ENCODE results near the gene IL17F. TPM values are rescaled to one million over a fixed set of nuclear protein-coding genes. Genes with fewer than 3 reads are reported as not detected.

IL17F gene
- total and polyA plus RNA-seq, 2 of the 8 experiments (the other 6 are each of a cell fraction or from before 2014, with no cell fraction given): 0.08 TPM; not detected in 1

DNA sequence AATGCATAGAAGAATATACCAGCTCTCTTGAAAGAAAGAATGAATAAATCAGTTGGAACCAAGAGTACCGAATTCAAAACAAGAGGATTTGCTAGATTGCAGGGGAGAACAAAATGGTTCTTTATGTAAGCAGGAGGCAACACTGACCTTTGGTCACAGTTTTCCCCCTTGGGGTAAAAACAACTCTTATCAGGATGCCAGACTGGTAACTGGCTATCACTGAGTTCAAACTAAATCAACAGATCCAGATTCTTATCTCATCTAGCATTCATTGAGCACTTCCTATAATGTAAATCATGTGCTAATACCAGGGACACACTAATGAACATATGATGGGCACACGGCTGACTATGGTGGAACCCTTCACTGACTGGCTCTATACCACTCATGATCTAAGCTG is 4.8 kb upstream of the IL17F start:
- TF ChIP-seq GTF2F1 (IDR thresholded peaks at IDR 0.05; ENCODE audit: borderline replicate concordance, low read depth, low read length) (no peak), CBX8 (IDR thresholded peaks at IDR 0.05; ENCODE audit: borderline replicate concordance, low read depth, low read length) (no peak), BACH1 (IDR thresholded peaks at IDR 0.05; ENCODE audit: low read length) (no peak), SUZ12 (IDR thresholded peaks at IDR 0.05; ENCODE audit: low read length) (no peak)
- POLR2A ChIA-PET (ENCODE audit: partially characterized antibody): interaction anchor here (1.2 kb wide), 1 partner anchor 20 kb away, joined by 3 read pairs; no protein-coding TSS in a partner anchor
- H2BK120ac ChIP-seq (replicated peaks; ENCODE audit: low read depth, low read length): no peak overlapping the region

More for the DNA sequence above, 4.8 kb upstream of the IL17F start:
- Histone ChIP-seq H4K20me1 (replicated peaks in 1 of 2; ENCODE audit: control insufficient read depth in 1 of 2, insufficient read depth in 2 of 2, low read length in 2 of 2) (no peaks in the 10 kb centered on the region), H2BK5ac (ENCODE audit: low read depth, low read length) (no peak overlapping the region), H3K23ac (ENCODE audit: insufficient read length) (no peak overlapping the region), H3K27ac (ENCODE audit: low read depth, low read length) (no peak overlapping the region), H3K9me3 (ENCODE audit: insufficient read depth in 2 of 2, low read depth in 1 of 2, low read length in 1 of 2) (no peaks in the 10 kb centered on the region), H3K4me1 (replicated peaks in 1 of 4; ENCODE audit: control insufficient read depth in 3 of 4, insufficient read depth in 4 of 4, low read length in 3 of 4) (no peaks in the 10 kb centered on the region), H3K4ac (replicated peaks; ENCODE audit: insufficient read length, low read depth, low read length) (no peak overlapping the region), H4K5ac (ENCODE audit: insufficient read length, low read depth, low read length) (no peak overlapping the region), H2AK5ac (ENCODE audit: low read depth, low read length) (no peak overlapping the region), H3K4me2 (ENCODE audit: insufficient read depth in 1 of 2, low read depth in 2 of 2, low read length in 2 of 2) (no peak overlapping the region), H2BK20ac (ENCODE audit: low read length) (no peak overlapping the region), H3K18ac (ENCODE audit: extremely low read depth, low read length) (no peak overlapping the region), H2BK15ac (ENCODE audit: low read length) (no peak overlapping the region), H4K8ac (ENCODE audit: extremely low read depth, insufficient read depth, low read length) (no peak overlapping the region), H3K27me3 (replicated peaks in 1 of 4; ENCODE audit: control insufficient read depth in 3 of 4, extremely low read depth in 1 of 4, insufficient read depth in 3 of 4, low read length in 3 of 4) (no peaks in the 10 kb centered on the region), H3K79me2 (ENCODE audit: control insufficient read depth in 1 of 2, insufficient read depth in 2 of 2, low read length in 2 of 2) (no peaks in the 10 kb centered on the region), H3K79me1 (ENCODE audit: low read depth, low read length) (no peaks in the 10 kb centered on the region), H4K91ac (replicated peaks; ENCODE audit: insufficient read length, low read length) (no peak overlapping the region), H3K36me3 (ENCODE audit: control insufficient read depth in 2 of 4, insufficient read depth in 4 of 4, low read length in 3 of 4) (no peaks in the 10 kb centered on the region), H2BK12ac (ENCODE audit: low read depth, low read length) (no peak overlapping the region), H3K56ac (replicated peaks; ENCODE audit: insufficient read length, low read depth, low read length) (no peak overlapping the region), H3K14ac (ENCODE audit: insufficient read length) (no peak overlapping the region), H3K4me3 (ENCODE audit: extremely low read depth in 1 of 4, insufficient read depth in 2 of 4, low read depth in 3 of 4, low read length in 4 of 4) (no peak overlapping the region), H3K23me2 (ENCODE audit: low read depth, low read length) (no peaks in the 10 kb centered on the region), H3K9ac (replicated peaks in 1 of 4; ENCODE audit: extremely low read depth in 1 of 4, low read depth in 3 of 4, low read length in 3 of 4) (no peak overlapping the region), H2AFZ (ENCODE audit: low read length) (no peak overlapping the region)
- CTCF ChIA-PET (ENCODE audit: partially characterized antibody): interaction anchor here (0.7 to 2.6 kb wide), 3 partner anchors 10 to 86 kb away, joined by 4 to 11 read pairs (median 6); no protein-coding TSS in a partner anchor
- 77% methylated on average over 2 of the region's 2 CpGs; no CpG with 5 or more reads in 1 of the 2 experiments for WGBS, 2 experiments (ENCODE audit: extremely low coverage in 1 of 2, insufficient coverage in 1 of 2, insufficient read length in 1 of 2, insufficient replicate concordance in 2 of 2, low coverage in 1 of 2, low lambda C conversion rate in 2 of 2, missing lambda C conversion rate in 1 of 2)
- no peak for DNase-seq (ENCODE audit: low read depth in 1 of 2, low spot score in 2 of 2)
- no peak for FAIRE-seq
